A549 (cell line): Measurements from ENCODE around the gene ITGA1. TPM values are rescaled to one million over a fixed set of nuclear protein-coding genes. Genes with fewer than 3 reads are reported as not detected.

Experiments
- ATAC-seq, 2 experiments: fragments of 200-7000 bp in 1 of 2; fragments of >200 bp in 1 of 2; cut with Nextera tagmentation in 1 of 2; cut with Tn5 transposase in 1 of 2; 3 replicates each; pipeline versions ENCODE4 v1.8.0 to v1.9.1; 2018 to 2020; ENCODE audit warnings: mild to moderate bottlenecking in 1 of 2, moderate library complexity in 1 of 2
- CTCF ChIA-PET: fragments of 300-600 bp; sonication (Branson Sonifier 250); formaldehyde crosslinking; extraction: SDS; loops from one replicate; lab custom pipeline; 2021; ENCODE audit warnings: antibody characterized with exemption, inconsistent platforms; lab: Yijun Ruan, JAX
- POLR2A ChIA-PET: fragments of 350-600 bp; formaldehyde crosslinking; extraction: SDS; loops from one replicate; lab custom pipeline; 2021; ENCODE audit warnings: antibody characterized with exemption, inconsistent platforms; lab: Yijun Ruan, JAX
- DNase-seq, 2 experiments: peaks; one replicate each; pipeline versions ENCODE4 v3.0.0 to v3.0.0-alpha.2; 2011 to 2016; ENCODE audit warnings: low read depth in 1 of 2, low spot score in 1 of 2
- FAIRE-seq: peaks from 2 replicates; lab custom pipeline; 2011; peaks lifted over from hg19 to GRCh38; lab: Jason Lieb, UNC
- H3K27ac ChIP-seq, 2 experiments: fragments of >200 bp; sonication (Bioruptor Twin); formaldehyde crosslinking; 3 replicates each; pipeline ENCODE4 v1.5.1; 2016 to 2017
- H3K4me1 ChIP-seq: fragments of >200 bp; sonication (Bioruptor Twin); formaldehyde crosslinking; 3 replicates; pipeline ENCODE4 v1.6.1; 2016
- H3K4me2 ChIP-seq: fragments of >200 bp; sonication (Bioruptor Twin); formaldehyde crosslinking; 3 replicates; pipeline ENCODE4 v1.6.1; 2016
- H3K4me3 ChIP-seq: fragments of >200 bp; sonication (Bioruptor Twin); formaldehyde crosslinking; 3 replicates; pipeline ENCODE4 v1.5.1; 2016
- H3K9me3 ChIP-seq: fragments of >200 bp; sonication (Bioruptor Twin); formaldehyde crosslinking; 3 replicates; pipeline ENCODE4 v1.6.1; 2016
- CBX2 ChIP-seq: fragments of 200-600 bp; sonication (generic); IDR thresholded peaks from 2 replicates; pipeline ENCODE4 v1.6.1; 2016; ENCODE audit warnings: low read depth, mild to moderate bottlenecking, borderline replicate concordance
- CHD2 ChIP-seq: fragments of 150-350 bp; IDR thresholded peaks from 2 replicates; pipeline ENCODE4 v1.6.1; 2014; ENCODE audit warnings: low read length; ENCODE audit not compliant: partially characterized antibody
- EHF ChIP-seq: fragments of 250-450 bp; sonication (Bioruptor Pico); IDR thresholded peaks from 2 replicates; pipeline ENCODE4 v1.5.0; 2020; ENCODE audit warnings: mild to moderate bottlenecking
- EHMT2 ChIP-seq: fragments of 200-600 bp; sonication (generic); IDR thresholded peaks from 2 replicates; pipeline ENCODE4 v1.6.1; 2016; ENCODE audit warnings: antibody characterized with exemption, low read depth, mild to moderate bottlenecking, moderate library complexity
- EP300 ChIP-seq, 2 experiments: fragments of >200 bp; sonication (Bioruptor Twin); formaldehyde crosslinking; IDR thresholded peaks; 2 replicates in 1 of 2; 3 replicates in 1 of 2; pipeline ENCODE4 v1.6.1; 2016 to 2017
- FOSB ChIP-seq: fragments of 250-450 bp; sonication (Bioruptor Pico); IDR thresholded peaks from 2 replicates; pipeline ENCODE4 v1.5.0; 2020; ENCODE audit warnings: mild to moderate bottlenecking, moderate library complexity
- FOXS1 ChIP-seq: fragments of 250-450 bp; sonication (Bioruptor Pico); IDR thresholded peaks from 2 replicates; pipeline ENCODE4 v1.5.0; 2020; ENCODE audit warnings: mild to moderate bottlenecking, moderate library complexity
- HEYL ChIP-seq: fragments of 250-450 bp; sonication (Bioruptor Pico); IDR thresholded peaks from 2 replicates; pipeline ENCODE4 v1.8.0; 2021; ENCODE audit warnings: mild to moderate bottlenecking, moderate library complexity
- JUN ChIP-seq, 2 experiments: fragments of >200 bp; sonication (Bioruptor Twin); formaldehyde crosslinking; IDR thresholded peaks; 2 replicates in 1 of 2; 3 replicates in 1 of 2; pipeline ENCODE4 v1.6.1; 2016 to 2017
- JUNB ChIP-seq: fragments of >200 bp; sonication (Bioruptor Twin); formaldehyde crosslinking; IDR thresholded peaks from 2 replicates; pipeline ENCODE4 v1.6.1; 2016
- KDM5A ChIP-seq: fragments of 200-600 bp; sonication (generic); IDR thresholded peaks from 2 replicates; pipeline ENCODE4 v1.6.1; 2016; ENCODE audit warnings: antibody characterized with exemption, mild to moderate bottlenecking
- MAFK ChIP-seq: fragments of 450-650 bp; IDR thresholded peaks from 2 replicates; pipeline ENCODE4 v1.6.1; 2014; ENCODE audit not compliant: partially characterized antibody
- MYC ChIP-seq: IDR thresholded peaks from 2 replicates; pipeline ENCODE4 v1.6.1; 2012; ENCODE audit warnings: mild to moderate bottlenecking, inconsistent platforms, low read length, improper control_type of control experiment, borderline replicate concordance
- NFE2L2 ChIP-seq: fragments of 150-350 bp; conservative IDR thresholded peaks from 2 replicates; pipeline ENCODE4 v1.6.1; 2014; ENCODE audit warnings: low read length
- NPAS2 ChIP-seq: fragments of 250-450 bp; sonication (Bioruptor Pico); IDR thresholded peaks from 2 replicates; pipeline ENCODE4 v1.8.0; 2022; ENCODE audit warnings: mild to moderate bottlenecking, moderate library complexity, borderline replicate concordance
- POLR2A ChIP-seq: IDR thresholded peaks from 2 replicates; pipeline ENCODE4 v1.6.1; 2012; ENCODE audit warnings: mild to moderate bottlenecking, low read length
- POLR2AphosphoS2 ChIP-seq: conservative IDR thresholded peaks from 2 replicates; pipeline ENCODE4 v1.6.1; 2012; ENCODE audit warnings: low read length, improper control_type of control experiment, inconsistent platforms
- RARB ChIP-seq: fragments of 250-450 bp; sonication (Bioruptor Pico); IDR thresholded peaks from 2 replicates; pipeline ENCODE4 v1.8.0; 2021; ENCODE audit warnings: mild to moderate bottlenecking, moderate library complexity
- RNF2 ChIP-seq: fragments of 200-600 bp; sonication (generic); IDR thresholded peaks from 2 replicates; pipeline ENCODE4 v1.6.1; 2016; ENCODE audit warnings: low read depth, mild to moderate bottlenecking, antibody characterized with exemption, moderate library complexity, borderline replicate concordance
- SREBF2 ChIP-seq: fragments of 450-650 bp; IDR thresholded peaks from 2 replicates; pipeline ENCODE4 v1.6.1; 2014; ENCODE audit warnings: mild to moderate bottlenecking, moderate library complexity
- TFCP2L1 ChIP-seq: fragments of 250-450 bp; sonication (Bioruptor Pico); IDR thresholded peaks from 2 replicates; pipeline ENCODE4 v1.5.0; 2021; ENCODE audit warnings: mild to moderate bottlenecking
- ZFP36 ChIP-seq: fragments of 450-650 bp; IDR thresholded peaks from 2 replicates; pipeline ENCODE4 v1.6.1; 2014; ENCODE audit warnings: borderline replicate concordance; ENCODE audit not compliant: partially characterized antibody
- ZSCAN20 ChIP-seq: fragments of 250-450 bp; sonication (Bioruptor Pico); IDR thresholded peaks from 2 replicates; pipeline ENCODE4 v1.8.0; 2022; ENCODE audit warnings: mild to moderate bottlenecking, moderate library complexity
- WGBS: methylation state at CpG from one replicate; pipeline ENCODE4 v1.1.6; 2017; ENCODE audit errors: missing lambda C conversion rate; 5-methylcytosine and 5-hydroxymethylcytosine counted together
- polyA plus RNA-seq, 4 experiments: library from polyadenylated mRNA; depleted of rRNA in 3 of 4; stranded (reverse); fragments of >200 nt; fragmentation: RNase III in 1 of 4; extraction: RNeasy Plus Mini Kit Qiagen cat#74134 plus additional on column Dnase treatment in 1 of 4; gene quantifications; 2 replicates in 3 of 4; 3 replicates in 1 of 4; pipeline ENCODE4 v1.2.3, GENCODE V29; 2011 to 2017
- TF ChIP-seq, protein P1 (sequence below): fragments of >200 bp; sonication (Bioruptor Twin); formaldehyde crosslinking; IDR thresholded peaks from 3 replicates; pipeline ENCODE4 v1.6.1; 2016
- TF ChIP-seq, protein P2 (sequence below): IDR thresholded peaks from 2 replicates; pipeline ENCODE4 v1.6.1; 2012
- TF ChIP-seq, protein P3 (sequence below): fragments of 250-450 bp; sonication (Bioruptor Pico); IDR thresholded peaks from 2 replicates; pipeline ENCODE4 v1.5.0; 2020; ENCODE audit warnings: low read depth, mild to moderate bottlenecking, moderate library complexity
- TF ChIP-seq, protein P4 (sequence below): fragments of 450-650 bp; IDR thresholded peaks from 2 replicates; pipeline ENCODE4 v1.6.1; 2014; ENCODE audit warnings: antibody characterized with exemption
- TF ChIP-seq, protein P5 (sequence below): IDR thresholded peaks from 2 replicates; pipeline ENCODE4 v1.6.1; 2012

The ITGA1 gene
- polyA plus RNA-seq, 2 of the 4 experiments (the other 2 are of a cell fraction): 1.5 to 5.5 TPM

DNA sequence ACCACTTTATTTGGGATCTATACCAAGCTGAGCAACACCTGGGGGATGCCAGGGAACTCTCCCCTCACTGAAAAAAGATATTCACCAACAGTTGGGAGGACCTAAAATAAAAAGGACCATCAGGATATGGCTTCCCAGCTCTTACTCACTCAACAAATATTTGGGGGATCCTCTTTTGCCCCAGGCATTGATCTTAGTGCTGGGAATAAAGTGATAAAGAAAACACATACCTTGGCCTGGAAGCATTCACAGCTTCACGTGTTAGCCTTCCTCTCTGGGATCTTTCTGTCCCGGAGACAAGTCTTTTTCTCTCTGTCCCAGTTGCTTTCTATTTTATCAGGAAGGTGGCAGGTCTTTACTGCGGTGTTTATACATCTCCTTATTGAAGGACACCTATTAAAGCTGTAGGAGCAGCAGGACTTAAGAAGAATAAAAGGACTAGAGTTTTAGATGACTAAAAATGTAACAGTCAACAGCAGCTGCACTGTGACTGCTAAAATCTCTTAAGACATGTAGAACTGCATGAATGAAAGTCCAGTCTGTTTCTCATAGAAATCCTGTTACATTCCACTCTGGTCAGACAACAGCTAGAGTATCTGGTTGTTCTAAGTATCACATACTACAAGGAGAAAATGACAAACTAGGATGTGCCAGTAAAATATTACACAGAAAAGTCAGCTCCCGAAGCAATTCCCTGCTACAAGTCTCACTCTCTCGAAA lies 111.4 kb downstream of the ITGA1 start:
- no peak for FAIRE-seq

DNA sequence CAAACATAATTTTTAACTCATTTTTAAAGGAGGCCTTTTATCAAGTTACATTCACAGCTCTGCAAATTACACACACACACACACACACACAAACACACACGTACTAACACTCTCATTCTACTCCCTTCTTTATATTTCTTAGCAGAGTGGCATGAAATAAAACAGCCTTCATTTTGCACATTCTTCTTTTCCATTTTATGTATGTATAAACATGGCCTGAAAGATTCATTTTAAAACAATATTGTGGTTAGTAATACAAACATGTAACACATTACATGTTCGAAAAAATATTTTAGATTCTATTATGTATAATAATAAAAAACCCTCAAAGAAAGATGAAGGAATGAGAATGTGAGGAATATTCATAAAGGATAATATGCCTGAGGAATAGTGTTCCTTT lies 115.4 kb downstream of the ITGA1 start:
- POLR2A ChIA-PET: no interaction called here
- Histone ChIP-seq H3K27ac (no peak overlapping the region), H3K4me1 (no peaks in the 10 kb centered on the region), H3K9me3 (0 out of 3 replicates have a peak, but pooled peaks cover 7% of the 10 kb centered on the region), H3K4me2 (no peak overlapping the region), H3K4me3 (no peak overlapping the region)
- TF ChIP-seq CHD2: no peak
- TF ChIP-seq FOSB (CRISPR knock-in tag): no peak
- ATAC-seq: no peak
- DNase-seq: no peak
- WGBS: 10% methylated on average over 2 of the region's 2 CpGs
- CTCF ChIA-PET: no interaction called here
- FAIRE-seq: no peak

More for the DNA sequence above, 111.4 kb downstream of the ITGA1 start:
- no peak overlapping the region for H3K4me2 ChIP-seq
- WGBS: 55% methylated on average over 5 of the region's 5 CpGs
- CTCF ChIA-PET: interaction anchor here (0.5 to 1.2 kb wide), 2 partner anchors 8 to 86 kb away, joined by 3 to 4 read pairs; no protein-coding TSS in a partner anchor
- POLR2A ChIA-PET: no interaction called here
- ATAC-seq (no peak), DNase-seq (no peak)
- no peak overlapping the region for H3K4me3 ChIP-seq
- TF ChIP-seq RNF2 (no peak), ZFP36 (no peak), HEYL (no peak), CHD2 (no peak), NPAS2 (CRISPR knock-in tag) (no peak), JUNB (no peak), KDM5A (no peak), FOXS1 (CRISPR knock-in tag) (no peak), MAFK (no peak), JUN (IDR thresholded peaks at IDR 0.05) (no peak), POLR2A (no peak), NFE2L2 (no peak)
- TF ChIP-seq, protein P1, sequence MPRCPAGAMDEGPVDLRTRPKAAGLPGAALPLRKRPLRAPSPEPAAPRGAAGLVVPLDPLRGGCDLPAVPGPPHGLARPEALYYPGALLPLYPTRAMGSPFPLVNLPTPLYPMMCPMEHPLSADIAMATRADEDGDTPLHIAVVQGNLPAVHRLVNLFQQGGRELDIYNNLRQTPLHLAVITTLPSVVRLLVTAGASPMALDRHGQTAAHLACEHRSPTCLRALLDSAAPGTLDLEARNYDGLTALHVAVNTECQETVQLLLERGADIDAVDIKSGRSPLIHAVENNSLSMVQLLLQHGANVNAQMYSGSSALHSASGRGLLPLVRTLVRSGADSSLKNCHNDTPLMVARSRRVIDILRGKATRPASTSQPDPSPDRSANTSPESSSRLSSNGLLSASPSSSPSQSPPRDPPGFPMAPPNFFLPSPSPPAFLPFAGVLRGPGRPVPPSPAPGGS: no peak
- H3K27ac ChIP-seq: no peak overlapping the region
- H3K4me1 ChIP-seq: no peaks in the 10 kb centered on the region
- 0 out of 3 replicates have a peak, but pooled peaks cover 7% of the 10 kb centered on the region for H3K9me3 ChIP-seq

DNA sequence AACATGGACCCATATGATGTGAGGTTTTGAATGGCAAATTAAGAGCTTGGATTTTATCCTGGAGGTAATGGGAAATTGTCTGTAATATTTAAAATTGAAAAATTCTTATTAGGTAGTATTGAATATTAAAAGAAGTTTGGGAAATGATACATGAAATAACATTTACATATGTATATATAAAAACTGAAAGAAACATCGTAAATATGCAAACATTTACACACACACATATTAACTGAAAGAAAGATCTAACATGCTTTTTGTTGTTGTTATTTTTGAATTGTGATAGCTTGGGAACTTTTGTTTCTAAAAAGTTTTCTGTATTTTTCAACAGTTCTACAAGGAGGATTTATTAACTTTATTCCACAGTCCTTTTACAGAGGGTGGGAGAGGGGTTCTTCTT lies 118.6 kb downstream of the ITGA1 start:
- H3K4me3 ChIP-seq: no peak overlapping the region
- CTCF ChIA-PET: interaction anchor here (1.2 to 1.9 kb wide), 2 partner anchors 9 to 119 kb away, joined by 3 to 10 read pairs; no protein-coding TSS in a partner anchor
- no peak overlapping the region for H3K4me2 ChIP-seq
- WGBS: 88% methylated on average over 1 of the region's 1 CpG
- no peaks in the 10 kb centered on the region for H3K4me1 ChIP-seq
- no peak overlapping the region for H3K27ac ChIP-seq
- TF ChIP-seq SREBF2 (no peak), EP300 (IDR thresholded peaks at IDR 0.05) (no peak)
- TF ChIP-seq, protein P2, sequence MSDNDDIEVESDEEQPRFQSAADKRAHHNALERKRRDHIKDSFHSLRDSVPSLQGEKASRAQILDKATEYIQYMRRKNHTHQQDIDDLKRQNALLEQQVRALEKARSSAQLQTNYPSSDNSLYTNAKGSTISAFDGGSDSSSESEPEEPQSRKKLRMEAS: no peak
- TF ChIP-seq, protein P3, sequence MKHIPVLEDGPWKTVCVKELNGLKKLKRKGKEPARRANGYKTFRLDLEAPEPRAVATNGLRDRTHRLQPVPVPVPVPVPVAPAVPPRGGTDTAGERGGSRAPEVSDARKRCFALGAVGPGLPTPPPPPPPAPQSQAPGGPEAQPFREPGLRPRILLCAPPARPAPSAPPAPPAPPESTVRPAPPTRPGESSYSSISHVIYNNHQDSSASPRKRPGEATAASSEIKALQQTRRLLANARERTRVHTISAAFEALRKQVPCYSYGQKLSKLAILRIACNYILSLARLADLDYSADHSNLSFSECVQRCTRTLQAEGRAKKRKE: no peak
- ATAC-seq (no peak), DNase-seq (no peak), FAIRE-seq (no peak)
- POLR2A ChIA-PET: no interaction called here
- H3K9me3 ChIP-seq: 0 out of 3 replicates have a peak, but pooled peaks cover 7% of the 10 kb centered on the region

DNA sequence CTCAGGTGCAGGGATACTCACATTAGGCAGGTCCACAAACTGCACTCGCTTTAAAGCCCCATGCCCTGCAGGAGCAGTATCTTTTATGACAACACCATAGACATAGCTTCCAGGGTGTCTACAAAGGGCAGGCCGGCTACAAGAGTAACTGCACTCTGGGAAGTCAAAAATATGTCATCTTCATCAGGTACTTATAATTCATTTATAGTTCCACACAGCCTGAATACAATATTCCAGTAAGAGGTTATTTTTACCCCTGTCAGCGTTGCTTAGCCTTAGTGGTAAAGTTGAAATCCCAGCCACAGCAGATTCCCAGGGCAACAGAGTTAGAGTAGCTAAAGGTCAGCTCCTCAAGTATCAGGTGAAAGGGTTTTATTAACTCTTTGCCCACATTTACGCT lies 119.1 kb downstream of the ITGA1 start:
- Histone ChIP-seq H3K27ac (no peak overlapping the region), H3K4me2 (no peak overlapping the region), H3K9me3 (0 out of 3 replicates have a peak, but pooled peaks cover 6% of the 10 kb centered on the region), H3K4me3 (no peak overlapping the region), H3K4me1 (no peaks in the 10 kb centered on the region)
- no peak for FAIRE-seq
- no peak for DNase-seq
- CTCF ChIA-PET: interaction anchor here (1.2 to 1.9 kb wide), 3 partner anchors 8 to 120 kb away, joined by 3 to 10 read pairs (median 3); no protein-coding TSS in a partner anchor
- POLR2A ChIA-PET: no interaction called here
- WGBS: 58% methylated on average over 4 of the region's 4 CpGs
- ATAC-seq: no peak
- TF ChIP-seq ZSCAN20 (CRISPR knock-in tag): no peak
- no peak for TF ChIP-seq NFE2L2
- TF ChIP-seq, protein P4, sequence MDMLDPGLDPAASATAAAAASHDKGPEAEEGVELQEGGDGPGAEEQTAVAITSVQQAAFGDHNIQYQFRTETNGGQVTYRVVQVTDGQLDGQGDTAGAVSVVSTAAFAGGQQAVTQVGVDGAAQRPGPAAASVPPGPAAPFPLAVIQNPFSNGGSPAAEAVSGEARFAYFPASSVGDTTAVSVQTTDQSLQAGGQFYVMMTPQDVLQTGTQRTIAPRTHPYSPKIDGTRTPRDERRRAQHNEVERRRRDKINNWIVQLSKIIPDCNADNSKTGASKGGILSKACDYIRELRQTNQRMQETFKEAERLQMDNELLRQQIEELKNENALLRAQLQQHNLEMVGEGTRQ: no peak
- no peak for TF ChIP-seq RARB (CRISPR knock-in tag)
- no peak for TF ChIP-seq JUN (IDR thresholded peaks at IDR 0.05)
- TF ChIP-seq MYC: no peak
- TF ChIP-seq EHMT2: no peak
- no peak for TF ChIP-seq TFCP2L1
- TF ChIP-seq CBX2: no peak
- TF ChIP-seq, protein P5, sequence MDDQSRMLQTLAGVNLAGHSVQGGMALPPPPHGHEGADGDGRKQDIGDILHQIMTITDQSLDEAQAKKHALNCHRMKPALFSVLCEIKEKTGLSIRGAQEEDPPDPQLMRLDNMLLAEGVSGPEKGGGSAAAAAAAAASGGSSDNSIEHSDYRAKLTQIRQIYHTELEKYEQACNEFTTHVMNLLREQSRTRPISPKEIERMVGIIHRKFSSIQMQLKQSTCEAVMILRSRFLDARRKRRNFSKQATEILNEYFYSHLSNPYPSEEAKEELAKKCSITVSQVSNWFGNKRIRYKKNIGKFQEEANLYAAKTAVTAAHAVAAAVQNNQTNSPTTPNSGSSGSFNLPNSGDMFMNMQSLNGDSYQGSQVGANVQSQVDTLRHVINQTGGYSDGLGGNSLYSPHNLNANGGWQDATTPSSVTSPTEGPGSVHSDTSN: no peak
- TF ChIP-seq EHF: no peak
- no peak for TF ChIP-seq ZFP36
- no peak for TF ChIP-seq POLR2AphosphoS2
